Liver (tissue), 9 donors: Measurements from ENCODE around the gene URI1. TPM values are rescaled to one million over a fixed set of nuclear protein-coding genes. Genes with fewer than 3 reads are reported as not detected.

Experiments used
- DNase-seq: peaks from one replicate; pipeline ENCODE4 v3.0.0-alpha.2; 2017; ENCODE audit warnings: low spot score
- H3K27ac ChIP-seq, 2 donors: one replicate each; pipeline ENCODE4 v1.7.0; 2013; ENCODE audit warnings: inconsistent platforms in 2 of 2, low read length in 2 of 2, control low read depth in 1 of 2, low read depth in 1 of 2, mild to moderate bottlenecking in 1 of 2
- H3K27me3 ChIP-seq, 4 donors: one replicate each; pipeline versions ENCODE4 v1.6.1 to v1.7.0; 2013; ENCODE audit warnings: low read length in 3 of 4, inconsistent platforms in 1 of 4, mild to moderate bottlenecking in 1 of 4, moderate library complexity in 1 of 4; ENCODE audit not compliant: control insufficient read depth in 4 of 4, insufficient read depth in 4 of 4
- H3K36me3 ChIP-seq, 4 donors: one replicate each; pipeline versions ENCODE4 v1.6.1 to v1.7.0; 2013; ENCODE audit warnings: low read length in 3 of 4, mild to moderate bottlenecking in 3 of 4, low read depth in 1 of 4, moderate library complexity in 1 of 4; ENCODE audit not compliant: control insufficient read depth in 4 of 4, insufficient read depth in 3 of 4
- H3K4me1 ChIP-seq, 4 donors: one replicate each; pipeline versions ENCODE4 v1.6.1 to v1.7.0; 2013; ENCODE audit warnings: low read length in 3 of 4, mild to moderate bottlenecking in 3 of 4, moderate library complexity in 1 of 4; ENCODE audit not compliant: control insufficient read depth in 4 of 4, insufficient read depth in 4 of 4
- H3K4me3 ChIP-seq, 3 donors: one replicate each; pipeline versions ENCODE4 v1.6.1 to v1.7.0; 2013; ENCODE audit warnings: low read length in 3 of 3, control low read depth in 1 of 3, low read depth in 1 of 3, mild to moderate bottlenecking in 1 of 3
- H3K9ac ChIP-seq, 2 donors: one replicate each; pipeline ENCODE4 v1.7.0; 2013; ENCODE audit warnings: low read length in 2 of 2, mild to moderate bottlenecking in 2 of 2, moderate library complexity in 2 of 2, control low read depth in 1 of 2, low read depth in 1 of 2
- H3K9me3 ChIP-seq, 4 donors: one replicate each; pipeline versions ENCODE4 v1.6.1 to v1.7.0; 2013; ENCODE audit warnings: low read length in 3 of 4; ENCODE audit not compliant: control insufficient read depth in 4 of 4
- CTCF ChIP-seq: fragments of 150-350 bp; IDR thresholded peaks from 2 replicates; pipeline ENCODE4 v1.5.1; 2017; ENCODE audit warnings: improper control_type of control experiment, low read depth, low read length; ENCODE audit not compliant: missing input control
- FOXA1 ChIP-seq: IDR thresholded peaks from 2 replicates; pipeline ENCODE4 v1.6.1; 2016; ENCODE audit warnings: antibody characterized with exemption
- FOXA2 ChIP-seq: IDR thresholded peaks from 2 replicates; pipeline ENCODE4 v1.6.1; 2016; ENCODE audit warnings: antibody characterized with exemption
- GABPA ChIP-seq, 2 donors: IDR thresholded peaks in 1 of 2; conservative IDR thresholded peaks in 1 of 2; 2 replicates each; pipeline ENCODE4 v1.6.1; 2016; ENCODE audit warnings: antibody characterized with exemption in 2 of 2, mild to moderate bottlenecking in 1 of 2, moderate library complexity in 1 of 2
- HNF4A ChIP-seq, 2 donors: conservative IDR thresholded peaks; 2 replicates each; pipeline ENCODE4 v1.6.1; 2016; ENCODE audit warnings: antibody characterized with exemption in 2 of 2, mild to moderate bottlenecking in 2 of 2
- HNF4G ChIP-seq: IDR thresholded peaks from 2 replicates; pipeline ENCODE4 v1.6.1; 2016; ENCODE audit warnings: antibody characterized with exemption
- JUND ChIP-seq, 2 donors: IDR thresholded peaks; 2 replicates each; pipeline ENCODE4 v1.6.1; 2016; ENCODE audit warnings: antibody characterized with exemption in 2 of 2
- NR2F2 ChIP-seq: IDR thresholded peaks from 2 replicates; pipeline ENCODE4 v1.6.1; 2016; ENCODE audit warnings: antibody characterized with exemption
- RAD21 ChIP-seq, 2 donors: IDR thresholded peaks; 2 replicates each; pipeline ENCODE4 v1.6.1; 2016; ENCODE audit warnings: antibody characterized with exemption in 2 of 2, mild to moderate bottlenecking in 2 of 2
- RXRA ChIP-seq, 2 donors: IDR thresholded peaks; 2 replicates each; pipeline ENCODE4 v1.6.1; 2017 to 2018; ENCODE audit warnings: antibody characterized with exemption in 2 of 2, mild to moderate bottlenecking in 1 of 2
- YY1 ChIP-seq: IDR thresholded peaks from 2 replicates; pipeline ENCODE4 v1.6.1; 2016; ENCODE audit warnings: antibody characterized with exemption, mild to moderate bottlenecking
- WGBS: extraction: QIAGEN DNeasy Blood & Tissue Kit; methylation state at CpG from one replicate; pipeline ENCODE4 v1.1.7; 2013; 5-methylcytosine and 5-hydroxymethylcytosine counted together
- polyA plus RNA-seq, 2 donors: library from polyadenylated mRNA; stranded (reverse) in 1 of 2; unstranded in 1 of 2; fragments of 200-250 nt in 1 of 2; fragments of >200 nt in 1 of 2; fragmentation: Nextera tagmentation in 1 of 2; extraction: Ambion mirVana in 1 of 2; gene quantifications; one replicate each; pipeline versions ENCODE4 v1.2.1 to v1.2.3, GENCODE V29; 2013 to 2015
- total RNA-seq, 2 donors: library from RNA; depleted of rRNA; stranded (reverse); fragments of >200 nt; gene quantifications; one replicate each; pipeline ENCODE4 v1.2.3, GENCODE V29; 2014
- TF ChIP-seq, protein P1 (sequence below): IDR thresholded peaks from 2 replicates; pipeline ENCODE4 v1.6.1; 2016; ENCODE audit warnings: antibody characterized with exemption
- TF ChIP-seq, protein P2 (sequence below): IDR thresholded peaks from 2 replicates; pipeline ENCODE4 v1.6.1; 2016; ENCODE audit warnings: antibody characterized with exemption
- donor health status: healthy.
- donor health status: healthy.
- donor health status: healthy.
- donor health status: healthy.
- donor health status: healthy.

Gene URI1
- total and polyA plus RNA-seq, 4 donors: 12.2 to 29.5 (median 15.7) TPM

DNA sequence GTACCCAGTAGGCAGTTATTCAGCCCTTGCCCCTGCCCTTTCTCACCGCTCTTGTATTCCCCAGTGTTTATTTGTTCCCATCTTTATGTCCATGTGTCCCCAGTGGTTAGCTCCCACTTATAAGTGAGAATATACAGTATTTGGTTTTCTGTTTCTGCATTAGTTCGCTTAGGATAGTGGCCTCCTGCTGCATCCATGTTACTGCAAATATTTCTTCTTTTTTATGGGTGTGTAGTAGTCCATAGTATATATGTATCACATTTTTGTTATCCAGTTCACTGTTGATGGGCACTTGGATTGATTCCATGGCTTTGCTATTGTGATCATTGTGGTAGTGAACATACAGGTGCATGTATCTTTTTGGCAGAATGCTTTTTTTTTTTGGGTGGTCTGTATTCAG is 32.7 kb downstream of the URI1 start:
- WGBS: over 99% methylated on average over 2 of the region's 2 CpGs
- DNase-seq: no peak
- Histone ChIP-seq H3K27me3 (no peaks in the 10 kb centered on the region), H3K27ac (no peak overlapping the region), H3K4me1 (peaks cover 0 to 2% (median 0%) of the 10 kb centered on the region in 4 donors), H3K9me3 (no peaks in the 10 kb centered on the region), H3K4me3 (no peak overlapping the region), H3K36me3 (no peaks in the 10 kb centered on the region), H3K9ac (no peak overlapping the region)
- TF ChIP-seq, protein P1, sequence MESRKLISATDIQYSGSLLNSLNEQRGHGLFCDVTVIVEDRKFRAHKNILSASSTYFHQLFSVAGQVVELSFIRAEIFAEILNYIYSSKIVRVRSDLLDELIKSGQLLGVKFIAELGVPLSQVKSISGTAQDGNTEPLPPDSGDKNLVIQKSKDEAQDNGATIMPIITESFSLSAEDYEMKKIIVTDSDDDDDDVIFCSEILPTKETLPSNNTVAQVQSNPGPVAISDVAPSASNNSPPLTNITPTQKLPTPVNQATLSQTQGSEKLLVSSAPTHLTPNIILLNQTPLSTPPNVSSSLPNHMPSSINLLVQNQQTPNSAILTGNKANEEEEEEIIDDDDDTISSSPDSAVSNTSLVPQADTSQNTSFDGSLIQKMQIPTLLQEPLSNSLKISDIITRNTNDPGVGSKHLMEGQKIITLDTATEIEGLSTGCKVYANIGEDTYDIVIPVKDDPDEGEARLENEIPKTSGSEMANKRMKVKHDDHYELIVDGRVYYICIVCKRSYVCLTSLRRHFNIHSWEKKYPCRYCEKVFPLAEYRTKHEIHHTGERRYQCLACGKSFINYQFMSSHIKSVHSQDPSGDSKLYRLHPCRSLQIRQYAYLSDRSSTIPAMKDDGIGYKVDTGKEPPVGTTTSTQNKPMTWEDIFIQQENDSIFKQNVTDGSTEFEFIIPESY: no peak
- TF ChIP-seq, protein P2, sequence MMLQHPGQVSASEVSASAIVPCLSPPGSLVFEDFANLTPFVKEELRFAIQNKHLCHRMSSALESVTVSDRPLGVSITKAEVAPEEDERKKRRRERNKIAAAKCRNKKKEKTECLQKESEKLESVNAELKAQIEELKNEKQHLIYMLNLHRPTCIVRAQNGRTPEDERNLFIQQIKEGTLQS: no peak
- TF ChIP-seq RXRA (IDR thresholded peaks at IDR 0.05): no peak
- TF ChIP-seq GABPA (IDR thresholded peaks at IDR 0.05 in 1 of 2, conservative IDR thresholded peaks at IDR 0.05 in 1 of 2): no peak
- TF ChIP-seq RAD21 (IDR thresholded peaks at IDR 0.05): no peak
- TF ChIP-seq HNF4A (conservative IDR thresholded peaks at IDR 0.05): no peak

GRCh38 chr19:29976151-29976943 is 34.3 kb downstream of the URI1 start:
- Histone ChIP-seq H3K4me3 (no peak overlapping the region), H3K27ac (no peak overlapping the region), H3K27me3 (no peaks in the 10 kb centered on the region), H3K9me3 (no peaks in the 10 kb centered on the region), H3K4me1 (peaks cover 0 to 2% (median under 1%) of the 10 kb centered on the region in 4 donors), H3K36me3 (no peaks in the 10 kb centered on the region), H3K9ac (no peak overlapping the region)
- DNase-seq: no peak
- 88% methylated on average over 6 of the region's 6 CpGs for WGBS
- TF ChIP-seq FOXA2 (no peak), YY1 (no peak), CTCF (no peak), NR2F2 (no peak)

GRCh38 chr19:29978080-29978479 is 36.0 kb downstream of the URI1 start:
- no peak for DNase-seq
- no peaks in the 10 kb centered on the region for H3K27me3 ChIP-seq
- no peak overlapping the region for H3K9ac ChIP-seq
- no peak overlapping the region for H3K27ac ChIP-seq
- 20% methylated on average over 3 of the region's 3 CpGs for WGBS
- no peaks in the 10 kb centered on the region for H3K36me3 ChIP-seq
- peaks cover 0 to 2% (median under 1%) of the 10 kb centered on the region in 4 donors for H3K4me1 ChIP-seq
- no peak overlapping the region for H3K4me3 ChIP-seq
- peak; percentile 17 for TF ChIP-seq FOXA2
- no peak for TF ChIP-seq FOXA1
- no peak for TF ChIP-seq HNF4G
- peak in 1 of 2 donors; percentile 63 for TF ChIP-seq JUND (IDR thresholded peaks at IDR 0.05)
- TF ChIP-seq, protein P2: peak; percentile 27
- no peaks in the 10 kb centered on the region for H3K9me3 ChIP-seq
